ENCODE measurements around the gene SEMA4A. TPM values are rescaled to one million over a fixed set of nuclear protein-coding genes. Genes with fewer than 3 reads are reported as not detected.
A peak's percentile ranks its signal among the peaks of the same experiment; 100 is the strongest.
"Not testable (repeated sequence)": the region's sequence is repeated elsewhere in the genome, so short reads cannot be mapped to it uniquely, and the experiment has no call there.

The SEMA4A gene
- total RNA-seq, 1 experiment from 2014 or later, result 0.15 TPM

- no peak for DNase-seq (ENCODE audit: low spot score)
These were observed 35.1 kb upstream of the SEMA4A start for GRCh38 chr1:156118177-156118868.

- DNase-seq (ENCODE audit: low spot score), result peak; percentile 55
These were observed 33.7 kb upstream of the SEMA4A start for GRCh38 chr1:156119503-156120209.

GRCh38 chr1:156120318-156120717 is 33.1 kb upstream of the SEMA4A start:
- DNase-seq (ENCODE audit: low spot score), result no peak

GRCh38 chr1:156121005-156121404 is 32.4 kb upstream of the SEMA4A start:
- DNase-seq (ENCODE audit: low spot score), result not testable (repeated sequence)

GRCh38 chr1:156121457-156121856 is 31.9 kb upstream of the SEMA4A start:
- no peak for DNase-seq (ENCODE audit: low spot score)

- no peak for DNase-seq (ENCODE audit: low spot score)
These were observed 31.3 kb upstream of the SEMA4A start for GRCh38 chr1:156122086-156122485.

- DNase-seq (ENCODE audit: low spot score), result peak; percentile 87
These were observed 30.6 kb upstream of the SEMA4A start for GRCh38 chr1:156122519-156123355.

- DNase-seq (ENCODE audit: low spot score), result peak; percentile 94
These were observed 29.8 kb upstream of the SEMA4A start for GRCh38 chr1:156123356-156124196.

GRCh38 chr1:156124557-156125483 is 28.6 kb upstream of the SEMA4A start:
- peak; percentile 66 for DNase-seq (ENCODE audit: low spot score)

- DNase-seq (ENCODE audit: low spot score), result not testable (repeated sequence)
These were observed 27.8 kb upstream of the SEMA4A start for GRCh38 chr1:156125544-156125943.

- peak; percentile 93 for DNase-seq (ENCODE audit: low spot score)
These were observed 27.2 kb upstream of the SEMA4A start for GRCh38 chr1:156126043-156126629.

- peak; percentile 87 for DNase-seq (ENCODE audit: low spot score)
These were observed 26.5 kb upstream of the SEMA4A start for GRCh38 chr1:156126630-156127534.

- no peak for DNase-seq (ENCODE audit: low spot score)
These were observed 25.1 kb upstream of the SEMA4A start for GRCh38 chr1:156128308-156128653.

GRCh38 chr1:156128654-156129597 is 24.5 kb upstream of the SEMA4A start:
- DNase-seq (ENCODE audit: low spot score), result peak; percentile 48

- DNase-seq (ENCODE audit: low spot score), result peak; percentile 97
These were observed 23.5 kb upstream of the SEMA4A start for GRCh38 chr1:156129687-156130577.

- DNase-seq (ENCODE audit: low spot score), result no peak
These were observed 22.8 kb upstream of the SEMA4A start for GRCh38 chr1:156130578-156130942.
